HCT116 (cell line): ENCODE measurements around the gene LY6G6C. TPM values are rescaled to one million over a fixed set of nuclear protein-coding genes. Genes with fewer than 3 reads are reported as not detected.

Source experiments
- ATAC-seq: fragments of 200-7000 bp; cut with Tn5 transposase; 2 replicates; pipeline ENCODE4 v1.9.1; 2020; ENCODE audit warnings: mild to moderate bottlenecking, moderate library complexity
- BruUV-seq: library from RNA; stranded (reverse); fragments of 400-500 nt; replicated peaks from 2 replicates; lab custom pipeline; 2021; lab: Mats Ljungman, UMichigan
- CTCF ChIA-PET: fragments of 300-600 bp; sonication (Branson Sonifier 250); formaldehyde crosslinking; loops from one replicate; lab custom pipeline; 2021; ENCODE audit warnings: antibody characterized with exemption; lab: Charles Lee
- POLR2A ChIA-PET: fragments of 300-600, 350-600 bp; sonication (Branson Sonifier 250); formaldehyde crosslinking; loops from one replicate; lab custom pipeline; 2021; ENCODE audit warnings: antibody characterized with exemption; lab: Charles Lee
- RAD21 ChIA-PET, 2 experiments: fragments of 300-600 bp; sonication (Branson Sonifier 250); formaldehyde crosslinking; loops; one replicate each; lab custom pipeline; 2023; ENCODE audit warnings: low total read pairs in 2 of 2; ENCODE audit not compliant: uncharacterized antibody in 2 of 2, unreplicated experiment in 2 of 2, low non-redundant PET in 1 of 2; lab: Charles Lee
- DNase-seq: peaks from one replicate; pipeline ENCODE4 v3.0.0-alpha.2; 2010; ENCODE audit warnings: low read depth, low spot score
- H2AFZ ChIP-seq: fragments of 200-600 bp; shearing (Covaris generic), sonication (generic); 2 replicates; pipeline ENCODE4 v1.6.1; 2017; ENCODE audit warnings: low read depth, mixed run types, mixed read lengths, antibody characterized with exemption, low read length; ENCODE audit not compliant: poor library complexity, severe bottlenecking
- H3K27ac ChIP-seq: 2 replicates; pipeline ENCODE4 v1.5.1; 2012; ENCODE audit warnings: low read depth, low read length
- H3K27me3 ChIP-seq: fragments of 200-600 bp; sonication (generic); 2 replicates; pipeline ENCODE4 v1.6.1; 2016; ENCODE audit warnings: mixed run types, low read length, mixed read lengths; ENCODE audit not compliant: insufficient read depth
- H3K36me3 ChIP-seq, 2 experiments: fragments of 200-500 bp in 1 of 2; fragments of 200-600 bp in 1 of 2; sonication (Bioruptor generic) in 1 of 2; sonication (generic) in 1 of 2; 2 replicates each; pipeline versions ENCODE4 v1.5.1 to v1.6.1; 2014 to 2016; ENCODE audit warnings: low read length in 2 of 2, inconsistent platforms in 1 of 2, mixed read lengths in 1 of 2, mixed run types in 1 of 2; ENCODE audit not compliant: insufficient read depth in 2 of 2, control insufficient read depth in 1 of 2
- H3K4me1 ChIP-seq, 2 experiments: fragments of 200-600 bp in 1 of 2; sonication (generic) in 1 of 2; 2 replicates each; pipeline versions ENCODE4 v1.5.1 to v1.6.1; 2012 to 2017; ENCODE audit warnings: low read length in 2 of 2, inconsistent platforms in 1 of 2, mild to moderate bottlenecking in 1 of 2, mixed read lengths in 1 of 2, mixed run types in 1 of 2, moderate library complexity in 1 of 2; ENCODE audit not compliant: insufficient read depth in 2 of 2, control insufficient read depth in 1 of 2
- H3K4me2 ChIP-seq: fragments of 200-600 bp; sonication (generic); 2 replicates; pipeline ENCODE4 v1.6.1; 2017; ENCODE audit warnings: mixed run types, low read length, mixed read lengths
- H3K4me3 ChIP-seq, 2 experiments: fragments of 200-600 bp in 1 of 2; sonication (generic) in 1 of 2; replicated peaks in 1 of 2; 2 replicates each; pipeline ENCODE4 v1.5.1; 2011 to 2016; ENCODE audit warnings: low read length in 2 of 2, control low read depth in 1 of 2, low read depth in 1 of 2, mild to moderate bottlenecking in 1 of 2, mixed read lengths in 1 of 2, mixed run types in 1 of 2
- H3K79me2 ChIP-seq: fragments of 200-600 bp; sonication (generic); 2 replicates; pipeline ENCODE4 v1.6.1; 2017; ENCODE audit warnings: mild to moderate bottlenecking, mixed run types, low read length, moderate library complexity, mixed read lengths; ENCODE audit not compliant: insufficient read depth
- H3K9ac ChIP-seq: fragments of 200-600 bp; sonication (generic); 2 replicates; pipeline ENCODE4 v1.6.1; 2016; ENCODE audit warnings: low read length, mixed read lengths
- H3K9me2 ChIP-seq: fragments of 200-600 bp; sonication (generic), shearing (Covaris generic); 2 replicates; pipeline ENCODE4 v1.6.1; 2017; ENCODE audit warnings: mixed run types, mild to moderate bottlenecking, moderate library complexity; ENCODE audit not compliant: insufficient read depth
- H3K9me3 ChIP-seq, 2 experiments: fragments of 200-500 bp in 1 of 2; fragments of 200-600 bp in 1 of 2; sonication (Bioruptor generic) in 1 of 2; sonication (generic) in 1 of 2; 2 replicates each; pipeline ENCODE4 v1.6.1; 2014 to 2017; ENCODE audit warnings: low read length in 2 of 2, mixed read lengths in 2 of 2, inconsistent platforms in 1 of 2, low read depth in 1 of 2, mild to moderate bottlenecking in 1 of 2, mixed run types in 1 of 2, moderate library complexity in 1 of 2; ENCODE audit not compliant: control insufficient read depth in 1 of 2, insufficient read depth in 1 of 2
- H4K20me1 ChIP-seq: fragments of 200-600 bp; sonication (generic), shearing (Covaris generic); 2 replicates; pipeline ENCODE4 v1.6.1; 2017; ENCODE audit warnings: mixed run types, mild to moderate bottlenecking, moderate library complexity; ENCODE audit not compliant: insufficient read depth
- CEBPB ChIP-seq: IDR thresholded peaks from 2 replicates; pipeline ENCODE4 v1.6.1; 2012; ENCODE audit warnings: low read depth
- EGR1 ChIP-seq: IDR thresholded peaks from 2 replicates; pipeline ENCODE4 v1.6.1; 2012; ENCODE audit warnings: low read depth
- EZH2phosphoT487 ChIP-seq: fragments of 200-600 bp; IDR thresholded peaks from 2 replicates; pipeline ENCODE4 v1.6.1; 2018; ENCODE audit warnings: antibody characterized with exemption, borderline replicate concordance
- FOSL1 ChIP-seq: IDR thresholded peaks from 2 replicates; pipeline ENCODE4 v1.6.1; 2012; ENCODE audit warnings: low read depth
- JUND ChIP-seq: IDR thresholded peaks from 2 replicates; pipeline ENCODE4 v1.6.1; 2012
- POLR2AphosphoS5 ChIP-seq: IDR thresholded peaks from 2 replicates; pipeline ENCODE4 v1.6.1; 2011; ENCODE audit warnings: mild to moderate bottlenecking, low read depth, low read length, moderate library complexity
- RAD21 ChIP-seq: IDR thresholded peaks from 2 replicates; pipeline ENCODE4 v1.6.1; 2012; ENCODE audit warnings: low read depth, mild to moderate bottlenecking
- SIN3A ChIP-seq: IDR thresholded peaks from 2 replicates; pipeline ENCODE4 v1.6.1; 2012; ENCODE audit warnings: low read depth
- SP1 ChIP-seq: IDR thresholded peaks from 2 replicates; pipeline ENCODE4 v1.6.1; 2012; ENCODE audit warnings: low read depth
- SRF ChIP-seq: IDR thresholded peaks from 2 replicates; pipeline ENCODE4 v1.6.1; 2012; ENCODE audit warnings: low read depth
- TCF7L2 ChIP-seq: IDR thresholded peaks from 2 replicates; pipeline ENCODE4 v1.7.0; 2011; ENCODE audit warnings: borderline replicate concordance, inconsistent platforms; ENCODE audit not compliant: insufficient read depth, insufficient read length; ENCODE audit errors: extremely low read depth
- YY1 ChIP-seq: IDR thresholded peaks from 2 replicates; pipeline ENCODE4 v1.6.1; 2011; ENCODE audit warnings: low read length, low read depth, moderate library complexity, mild to moderate bottlenecking; ENCODE audit not compliant: insufficient replicate concordance; ENCODE audit errors: extremely low read depth
- ZFX ChIP-seq: fragments of 450-650 bp; IDR thresholded peaks from 2 replicates; pipeline ENCODE4 v1.6.1; 2017
- ZNF274 ChIP-seq: fragments of 200-500 bp; sonication (Bioruptor generic); IDR thresholded peaks from 2 replicates; pipeline ENCODE4 v1.6.1; 2014; ENCODE audit warnings: mild to moderate bottlenecking, low read depth, low read length, inconsistent platforms
- intact Hi-C: fragments of 100-400 bp; cut with micrococcal nuclease; formaldehyde crosslinking; loops from 2 replicates; pipeline ENCODE4 v1.10.0; 2022
- total RNA-seq: library from RNA; stranded (reverse); gene quantifications from one replicate; pipeline ENCODE4 v1.2.1, GENCODE V29; 2021; ENCODE audit not compliant: unreplicated experiment
- TF ChIP-seq, protein P1 (sequence below): IDR thresholded peaks from 2 replicates; pipeline ENCODE4 v1.6.1; 2012
- TF ChIP-seq, protein P2 (sequence below), 3 experiments: fragments of 200-600 bp in 1 of 3; sonication (generic) in 1 of 3; IDR thresholded peaks in 2 of 3; conservative IDR thresholded peaks in 1 of 3; 2 replicates each; pipeline ENCODE4 v1.5.1; 2012 to 2017; ENCODE audit warnings: low read depth in 2 of 3, low read length in 2 of 3, antibody characterized with exemption in 1 of 3, borderline replicate concordance in 1 of 3, control low read depth in 1 of 3, mild to moderate bottlenecking in 1 of 3, mixed read lengths in 1 of 3, mixed run types in 1 of 3, moderate library complexity in 1 of 3; ENCODE audit not compliant: insufficient read depth in 1 of 3
- TF ChIP-seq, protein P3 (sequence below): IDR thresholded peaks from 2 replicates; pipeline ENCODE4 v1.6.1; 2012
- TF ChIP-seq, protein P4 (sequence below): IDR thresholded peaks from 2 replicates; pipeline ENCODE4 v1.6.1; 2012; ENCODE audit warnings: low read depth

Gene LY6G6C
- total RNA-seq, 1 experiment from 2014 or later = 0.54 TPM

DNA sequence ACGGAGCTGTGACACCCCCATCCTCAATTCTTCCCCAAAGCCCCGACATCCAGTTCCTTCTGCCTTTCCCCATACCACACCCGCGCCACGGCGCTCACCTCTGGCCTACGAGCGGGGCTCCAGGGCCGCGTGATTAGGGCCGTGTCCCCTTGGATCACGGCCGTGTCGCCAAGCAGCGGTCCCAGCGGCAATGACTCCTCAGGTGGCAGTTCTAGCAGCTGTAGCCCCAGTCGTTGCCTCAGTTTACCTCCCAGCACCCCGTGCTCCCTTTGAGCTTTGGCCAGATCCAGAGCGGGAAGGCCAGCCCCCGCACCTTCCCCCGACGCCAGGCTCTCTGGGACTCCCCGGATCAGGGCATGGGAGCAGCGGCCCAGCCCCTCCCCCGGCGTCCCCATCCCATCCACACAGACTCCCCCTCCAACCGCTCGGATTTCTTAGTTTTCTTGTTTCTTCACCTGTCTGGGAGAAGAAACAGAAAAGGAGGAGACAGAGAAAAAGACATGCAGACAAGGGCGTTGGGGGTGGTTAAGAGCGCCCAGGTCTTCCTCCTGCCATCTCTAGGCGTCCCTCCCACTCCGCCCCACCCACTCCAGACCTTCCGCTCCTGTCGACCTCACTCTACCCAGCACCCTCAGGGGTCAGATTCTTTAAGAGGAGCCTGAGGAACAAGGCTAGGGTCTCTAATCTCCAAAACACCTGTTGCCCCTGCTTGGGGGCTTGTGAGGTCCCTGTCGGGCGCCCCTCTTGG is 7.4 kb upstream of the LY6G6C start, which contains the start of gene DDAH2:
Gene DDAH2 (minus strand): TSS at position 533 of the 748 bp plus-strand sequence. CDS start 138 bp downstream, at position 395.
- Histone ChIP-seq H3K4me2 (peak within 1 kb of the TSS; percentile 98), H3K4me1 (peaks cover 6 to 29% of the 10 kb centered on the region in 2 experiments), H3K27ac (peak within 1 kb of the TSS; percentile 90), H3K4me3 (peak within 1 kb of the TSS; percentile 70 to 72), H4K20me1 (no peaks in the 10 kb centered on the region), H3K36me3 (peaks cover 26 to 27% of the 10 kb centered on the region in 2 experiments), H3K79me2 (peaks cover 18% of the 10 kb centered on the region), H3K9ac (peak within 1 kb of the TSS; percentile 72), H3K9me2 (no peaks in the 10 kb centered on the region), H3K27me3 (no peaks in the 10 kb centered on the region), H2AFZ (no peak within 1 kb of the TSS), H3K9me3 (no peaks in the 10 kb centered on the region)
- POLR2A ChIA-PET = interaction anchor here (0.6 to 2.2 kb wide), 4 partner anchors 25 to 98 kb away, joined by 3 to 12 read pairs (median 6); partner anchors contain the start of genes ABHD16A, HSPA1B and LY6G5C
- RAD21 ChIA-PET = interaction anchor here in 1 of 2 experiments (0.6 to 0.7 kb wide), 2 partner anchors 18 to 26 kb away, joined by 3 read pairs; partner anchors contain the start of gene ABHD16A
- CTCF ChIA-PET = interaction anchor here (0.6 to 2.3 kb wide), 4 partner anchors 9 to 134 kb away, joined by 3 to 13 read pairs (median 8); partner anchors contain the start of gene NEU1
- intact Hi-C loops = no loop called here
- peak; percentile 48 for ATAC-seq
- no peak for DNase-seq
- no TSS peak for BruUV-seq
- TF ChIP-seq EGR1 = no peak
- no peak for TF ChIP-seq TCF7L2
- TF ChIP-seq ZFX = no peak
- no peak for TF ChIP-seq JUND
- TF ChIP-seq, protein P1, sequence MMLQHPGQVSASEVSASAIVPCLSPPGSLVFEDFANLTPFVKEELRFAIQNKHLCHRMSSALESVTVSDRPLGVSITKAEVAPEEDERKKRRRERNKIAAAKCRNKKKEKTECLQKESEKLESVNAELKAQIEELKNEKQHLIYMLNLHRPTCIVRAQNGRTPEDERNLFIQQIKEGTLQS = no peak
- no peak for TF ChIP-seq SP1
- TF ChIP-seq EZH2phosphoT487 = no peak
- no peak for TF ChIP-seq CEBPB
- TF ChIP-seq, protein P2, sequence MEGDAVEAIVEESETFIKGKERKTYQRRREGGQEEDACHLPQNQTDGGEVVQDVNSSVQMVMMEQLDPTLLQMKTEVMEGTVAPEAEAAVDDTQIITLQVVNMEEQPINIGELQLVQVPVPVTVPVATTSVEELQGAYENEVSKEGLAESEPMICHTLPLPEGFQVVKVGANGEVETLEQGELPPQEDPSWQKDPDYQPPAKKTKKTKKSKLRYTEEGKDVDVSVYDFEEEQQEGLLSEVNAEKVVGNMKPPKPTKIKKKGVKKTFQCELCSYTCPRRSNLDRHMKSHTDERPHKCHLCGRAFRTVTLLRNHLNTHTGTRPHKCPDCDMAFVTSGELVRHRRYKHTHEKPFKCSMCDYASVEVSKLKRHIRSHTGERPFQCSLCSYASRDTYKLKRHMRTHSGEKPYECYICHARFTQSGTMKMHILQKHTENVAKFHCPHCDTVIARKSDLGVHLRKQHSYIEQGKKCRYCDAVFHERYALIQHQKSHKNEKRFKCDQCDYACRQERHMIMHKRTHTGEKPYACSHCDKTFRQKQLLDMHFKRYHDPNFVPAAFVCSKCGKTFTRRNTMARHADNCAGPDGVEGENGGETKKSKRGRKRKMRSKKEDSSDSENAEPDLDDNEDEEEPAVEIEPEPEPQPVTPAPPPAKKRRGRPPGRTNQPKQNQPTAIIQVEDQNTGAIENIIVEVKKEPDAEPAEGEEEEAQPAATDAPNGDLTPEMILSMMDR (IDR thresholded peaks at IDR 0.05 in 2 of 3, conservative IDR thresholded peaks at IDR 0.05 in 1 of 3; ENCODE audit: borderline replicate concordance in 1 of 3, insufficient read depth in 1 of 3, low read depth in 2 of 3, low read length in 2 of 3) = no peak; a peak in 2 of 6 replicates
- TF ChIP-seq SIN3A = no peak
- TF ChIP-seq RAD21 = no peak
- no peak for TF ChIP-seq ZNF274
- no peak for TF ChIP-seq POLR2AphosphoS5
- no peak for TF ChIP-seq FOSL1
- no peak for TF ChIP-seq YY1
- TF ChIP-seq, protein P3, sequence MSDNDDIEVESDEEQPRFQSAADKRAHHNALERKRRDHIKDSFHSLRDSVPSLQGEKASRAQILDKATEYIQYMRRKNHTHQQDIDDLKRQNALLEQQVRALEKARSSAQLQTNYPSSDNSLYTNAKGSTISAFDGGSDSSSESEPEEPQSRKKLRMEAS = no peak
- TF ChIP-seq, protein P4, sequence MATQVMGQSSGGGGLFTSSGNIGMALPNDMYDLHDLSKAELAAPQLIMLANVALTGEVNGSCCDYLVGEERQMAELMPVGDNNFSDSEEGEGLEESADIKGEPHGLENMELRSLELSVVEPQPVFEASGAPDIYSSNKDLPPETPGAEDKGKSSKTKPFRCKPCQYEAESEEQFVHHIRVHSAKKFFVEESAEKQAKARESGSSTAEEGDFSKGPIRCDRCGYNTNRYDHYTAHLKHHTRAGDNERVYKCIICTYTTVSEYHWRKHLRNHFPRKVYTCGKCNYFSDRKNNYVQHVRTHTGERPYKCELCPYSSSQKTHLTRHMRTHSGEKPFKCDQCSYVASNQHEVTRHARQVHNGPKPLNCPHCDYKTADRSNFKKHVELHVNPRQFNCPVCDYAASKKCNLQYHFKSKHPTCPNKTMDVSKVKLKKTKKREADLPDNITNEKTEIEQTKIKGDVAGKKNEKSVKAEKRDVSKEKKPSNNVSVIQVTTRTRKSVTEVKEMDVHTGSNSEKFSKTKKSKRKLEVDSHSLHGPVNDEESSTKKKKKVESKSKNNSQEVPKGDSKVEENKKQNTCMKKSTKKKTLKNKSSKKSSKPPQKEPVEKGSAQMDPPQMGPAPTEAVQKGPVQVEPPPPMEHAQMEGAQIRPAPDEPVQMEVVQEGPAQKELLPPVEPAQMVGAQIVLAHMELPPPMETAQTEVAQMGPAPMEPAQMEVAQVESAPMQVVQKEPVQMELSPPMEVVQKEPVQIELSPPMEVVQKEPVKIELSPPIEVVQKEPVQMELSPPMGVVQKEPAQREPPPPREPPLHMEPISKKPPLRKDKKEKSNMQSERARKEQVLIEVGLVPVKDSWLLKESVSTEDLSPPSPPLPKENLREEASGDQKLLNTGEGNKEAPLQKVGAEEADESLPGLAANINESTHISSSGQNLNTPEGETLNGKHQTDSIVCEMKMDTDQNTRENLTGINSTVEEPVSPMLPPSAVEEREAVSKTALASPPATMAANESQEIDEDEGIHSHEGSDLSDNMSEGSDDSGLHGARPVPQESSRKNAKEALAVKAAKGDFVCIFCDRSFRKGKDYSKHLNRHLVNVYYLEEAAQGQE = no peak
- no peak for TF ChIP-seq SRF
